GM19193 (cell line): Measurements from ENCODE around the gene ZIC3.

Source experiments
- POLR2A ChIP-seq: IDR thresholded peaks from 4 replicates; pipeline ENCODE4 v1.6.1; 2011; ENCODE audit not compliant: insufficient read depth, insufficient read length; ENCODE audit errors: extremely low read depth

Gene ZIC3

DNA sequence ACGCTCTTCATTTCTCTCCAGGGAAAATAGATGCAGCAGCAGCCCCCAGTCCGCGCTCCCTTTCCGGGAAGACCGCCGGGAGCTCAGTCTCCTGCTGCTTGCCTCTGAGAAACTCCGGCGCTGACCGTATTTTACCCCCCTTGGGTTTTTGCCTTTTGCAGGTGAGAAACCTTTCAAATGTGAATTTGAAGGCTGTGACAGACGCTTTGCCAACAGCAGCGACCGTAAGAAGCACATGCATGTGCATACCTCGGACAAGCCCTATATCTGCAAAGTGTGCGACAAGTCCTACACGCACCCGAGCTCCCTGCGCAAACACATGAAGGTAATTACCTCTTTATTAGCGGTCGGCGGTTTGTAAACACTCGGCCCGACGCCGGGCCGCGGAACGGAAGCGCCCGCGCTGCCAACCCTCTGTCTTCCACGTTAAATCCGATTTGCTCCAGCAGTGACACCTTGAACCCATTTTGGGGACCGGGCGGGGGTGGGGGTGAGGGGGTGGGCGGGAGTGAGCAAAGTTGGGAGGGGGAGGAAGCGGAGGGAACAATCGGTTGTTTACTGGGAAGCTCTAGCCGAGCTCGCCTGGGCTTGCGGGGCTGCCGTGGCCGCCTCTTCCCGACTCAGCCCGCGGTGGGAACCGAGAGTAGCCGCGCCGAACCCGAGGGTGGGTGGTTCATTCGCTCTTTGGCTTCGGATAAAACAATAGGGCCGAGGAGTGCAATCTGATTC is 3.0 kb downstream of the ZIC3 start:
- TF ChIP-seq POLR2A, result no peak

DNA sequence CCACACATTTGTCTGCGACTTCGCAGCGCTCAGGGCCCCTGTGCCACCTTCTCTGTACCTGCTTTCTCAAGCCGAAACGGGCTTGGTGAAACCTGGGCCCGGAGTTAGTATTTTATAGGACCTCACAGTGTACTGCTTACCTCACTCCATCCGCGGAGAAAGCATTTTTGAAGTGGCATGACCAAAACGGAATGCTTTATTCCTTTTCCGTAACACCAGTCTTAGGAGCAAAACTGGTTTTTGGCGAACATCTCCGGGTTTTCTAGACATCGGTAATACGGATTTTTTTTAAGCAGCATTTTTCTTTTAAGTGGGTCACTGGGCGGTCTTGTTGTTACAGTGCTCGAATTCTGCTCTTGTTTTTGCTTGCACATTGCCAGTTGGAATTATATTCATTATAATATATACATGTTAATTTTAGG is 3.6 kb downstream of the ZIC3 start:
- no peak for TF ChIP-seq POLR2A

DNA sequence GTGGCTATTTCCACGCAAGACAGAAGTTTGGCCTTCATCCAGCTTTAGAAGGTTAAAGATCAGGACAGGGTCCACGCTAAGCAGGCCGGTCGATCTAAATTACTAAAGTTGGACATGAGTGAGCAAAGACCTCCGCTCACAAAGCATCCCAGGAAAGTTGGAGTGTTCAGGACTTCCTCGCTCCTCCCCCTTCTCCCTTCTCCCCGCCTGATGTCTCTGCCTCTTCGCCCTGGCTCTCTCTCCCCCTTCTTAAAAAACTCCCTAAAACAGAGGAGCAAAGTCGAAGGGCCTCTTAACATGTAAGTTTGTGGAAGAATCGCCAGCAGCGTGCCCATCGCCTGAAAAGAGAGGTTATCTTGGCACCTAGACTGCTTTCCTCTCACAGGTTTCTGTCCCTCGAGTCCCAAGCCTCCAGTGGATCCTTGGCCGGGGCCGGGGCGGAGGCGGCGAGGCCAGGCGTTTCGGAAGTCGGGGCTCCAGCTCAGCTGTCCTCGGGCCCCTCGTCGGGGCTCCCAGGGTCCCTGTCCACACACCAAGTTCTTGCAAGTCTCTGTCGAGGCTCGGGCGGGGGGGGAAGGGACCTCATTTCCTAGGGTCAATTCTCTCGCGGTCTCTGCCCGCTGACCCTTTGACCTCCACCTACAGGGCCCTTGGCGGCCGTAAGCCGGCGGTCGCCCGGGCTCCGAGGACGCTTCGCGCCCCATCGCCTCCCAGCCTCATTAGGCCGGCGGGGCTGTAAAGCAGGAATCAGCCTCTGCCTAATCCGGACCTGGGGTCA is 7.6 kb downstream of the ZIC3 start:
- no peak for TF ChIP-seq POLR2A

DNA sequence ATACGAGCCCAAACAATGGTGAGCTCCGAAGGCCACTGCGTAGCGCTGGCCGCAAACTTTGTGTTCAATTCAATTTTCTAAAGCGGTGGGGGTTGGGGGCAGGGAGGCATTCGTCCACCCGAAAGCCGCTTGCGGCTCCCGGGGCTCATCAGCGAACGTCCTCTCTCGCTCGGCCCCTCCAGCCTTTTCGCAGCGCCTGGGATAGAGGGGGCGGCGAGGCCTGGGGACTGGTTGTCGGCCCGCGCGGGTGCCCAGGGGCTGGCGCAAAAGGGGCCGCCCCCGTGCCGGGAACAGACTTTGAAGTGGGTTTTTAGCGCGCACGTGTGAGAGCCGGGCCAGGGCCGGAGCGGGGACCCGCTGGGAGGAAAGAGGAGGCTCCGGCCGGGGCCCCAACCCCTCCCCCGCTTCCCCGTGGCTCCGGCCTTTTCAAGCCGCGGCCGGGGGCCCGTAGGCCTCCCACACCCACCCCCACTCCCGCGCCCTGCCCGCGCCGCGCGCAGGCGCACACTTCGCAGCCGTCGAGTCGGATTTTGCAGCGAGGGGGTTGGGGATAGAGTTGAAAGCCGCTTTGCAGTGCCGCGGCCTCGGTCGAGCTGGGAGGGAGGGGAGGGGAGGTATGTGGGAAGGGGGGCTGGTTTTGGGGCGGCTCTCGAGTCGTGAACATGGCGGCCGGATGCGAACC is 8.3 kb downstream of the ZIC3 start:
- TF ChIP-seq POLR2A, result no peak

DNA sequence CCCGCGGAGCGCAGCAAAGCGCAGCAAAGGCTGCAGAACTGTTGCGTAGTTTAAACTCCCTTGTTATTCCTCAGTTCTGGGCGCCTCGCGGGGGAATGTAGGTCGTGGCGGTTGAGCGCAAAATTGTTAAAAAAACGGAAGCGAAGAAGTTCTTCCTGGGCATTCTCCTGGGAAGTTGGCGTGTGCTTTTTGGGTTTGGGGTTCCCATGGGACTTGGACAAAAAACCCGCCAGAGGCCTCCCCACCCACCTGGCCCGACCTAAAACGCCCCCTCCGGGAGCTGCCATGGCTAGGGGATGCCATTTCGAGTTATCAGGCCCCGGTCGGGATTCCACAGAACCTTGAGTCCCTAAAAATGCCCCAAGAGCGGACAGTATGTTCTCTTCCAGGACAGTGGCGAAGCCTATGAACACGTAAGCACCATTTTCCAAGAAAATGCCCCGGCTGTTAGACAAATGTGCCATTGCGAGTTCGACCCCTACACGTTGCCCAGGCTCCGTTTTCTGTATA is 8.9 kb downstream of the ZIC3 start:
- no peak for TF ChIP-seq POLR2A

DNA sequence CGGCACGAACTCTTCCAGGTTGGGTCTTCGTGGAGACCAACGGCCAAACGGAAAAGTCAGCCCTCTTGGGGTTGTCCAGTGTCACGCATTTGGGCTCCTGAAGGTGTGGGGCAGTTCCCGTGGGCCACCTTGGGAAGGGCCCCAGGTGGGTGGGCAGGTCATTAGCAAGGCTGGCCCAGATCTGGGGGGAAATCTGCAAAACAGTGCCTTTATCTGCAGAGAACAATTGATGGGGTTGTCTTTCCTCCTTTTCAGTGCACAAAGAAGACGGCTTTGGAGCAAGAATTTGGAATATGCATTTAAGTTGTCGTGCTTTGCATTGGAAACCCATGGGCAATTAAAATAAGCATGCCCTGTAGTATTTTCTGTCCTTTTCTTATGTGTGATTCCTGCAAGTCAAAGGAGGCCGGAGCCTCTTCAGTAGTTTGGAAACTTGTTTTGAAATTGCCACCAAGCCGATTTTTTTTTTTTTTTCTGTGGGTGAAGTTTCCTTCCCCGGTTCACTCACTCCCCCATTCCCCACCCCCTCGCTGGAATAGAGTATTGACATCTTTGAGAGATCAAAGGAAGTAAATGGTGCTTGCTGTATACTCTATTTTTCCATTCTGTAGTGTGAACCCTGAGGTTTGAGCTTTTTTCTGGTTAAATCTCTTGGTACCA is 9.8 kb downstream of the ZIC3 start:
- no peak for TF ChIP-seq POLR2A

DNA sequence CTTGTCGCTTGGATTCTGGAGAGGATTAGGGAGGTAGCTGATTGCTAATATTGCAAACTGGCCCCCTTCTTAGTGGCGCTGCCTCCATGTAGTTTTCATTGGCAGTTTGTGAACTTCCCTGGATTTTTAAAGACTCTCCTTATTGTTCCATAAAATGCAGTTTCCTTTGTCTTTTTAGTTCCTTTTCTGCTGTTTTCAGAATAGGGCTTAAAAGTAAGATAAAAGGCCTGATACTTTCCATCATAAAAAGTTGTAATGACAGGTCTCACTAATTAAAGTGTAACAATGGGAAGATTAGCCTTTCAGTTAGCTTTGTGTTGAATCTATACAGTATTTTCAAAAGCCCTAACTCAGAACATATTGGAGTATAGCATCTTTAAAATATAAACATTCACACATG is 21.2 kb downstream of the ZIC3 start:
- no peak for TF ChIP-seq POLR2A

DNA sequence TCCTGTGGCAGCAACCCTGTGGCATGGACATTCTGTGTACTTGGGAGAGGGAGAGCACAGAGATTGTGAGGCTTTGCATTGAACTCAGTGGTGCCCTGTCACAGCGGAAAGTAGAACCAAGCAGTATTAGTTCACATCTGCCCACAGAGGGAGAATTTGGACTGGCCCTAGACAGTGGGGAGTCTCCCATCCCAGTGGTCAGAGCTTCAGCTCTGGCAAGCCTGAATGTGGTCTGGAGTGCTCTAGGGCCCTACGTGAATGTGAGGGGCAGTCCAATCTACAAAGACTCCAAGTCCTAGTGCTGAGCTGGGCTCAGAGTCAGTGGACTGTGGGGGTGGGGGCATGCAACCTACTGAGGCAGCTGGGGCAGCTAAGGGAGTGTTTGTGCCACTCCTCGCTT is 34.8 kb downstream of the ZIC3 start:
- no peak for TF ChIP-seq POLR2A
